ENCODE results near the gene CELSR1.
A peak's percentile ranks its signal among the peaks of the same experiment; 100 is the strongest.

Gene CELSR1

DNA sequence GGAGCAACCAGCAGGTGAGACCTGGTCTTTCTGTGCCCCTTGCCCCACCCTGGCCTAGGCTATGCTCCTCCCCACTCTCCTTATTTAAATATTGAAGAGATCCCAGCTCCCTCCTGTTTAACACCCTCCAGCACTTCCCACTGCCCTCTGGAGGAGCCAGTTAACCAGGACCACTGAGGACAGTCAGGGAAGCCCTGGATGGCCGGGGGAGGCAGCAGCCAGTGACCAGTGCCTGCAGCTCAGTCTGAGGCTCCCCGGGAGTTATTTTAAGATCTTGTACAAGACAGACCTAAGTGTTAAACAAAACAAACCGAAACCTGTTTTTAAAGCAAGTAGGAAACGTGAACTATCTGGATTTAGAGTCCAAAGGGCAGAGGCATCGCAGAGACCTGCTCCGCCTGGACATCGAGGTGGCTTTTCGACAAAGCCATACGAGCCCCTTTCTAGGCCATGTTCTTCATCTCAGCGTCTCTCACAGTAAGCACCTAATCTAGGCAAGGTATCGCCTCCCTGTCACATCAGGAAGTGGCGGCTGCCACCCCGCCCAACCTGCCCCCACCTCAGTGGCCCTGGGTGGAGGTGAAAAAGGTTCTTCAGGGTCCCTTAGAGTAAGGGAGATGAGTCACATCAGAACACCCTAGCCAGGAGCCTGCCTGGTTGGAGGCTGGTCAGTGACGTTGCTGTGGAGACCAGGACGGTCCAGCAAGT lies 166.7 kb downstream of the CELSR1 start:
- in situ Hi-C loops (cut with MboI; ENCODE audit: low sequenced_read_pairs, unreplicated experiment) = no loop called here
- no peak for DNase-seq (ENCODE audit: low spot score)
- TF ChIP-seq CTCF (IDR thresholded peaks at IDR 0.05; ENCODE audit: borderline replicate concordance, control extremely low read depth, extremely low read depth, insufficient read depth, missing control alignments) = no peak

DNA sequence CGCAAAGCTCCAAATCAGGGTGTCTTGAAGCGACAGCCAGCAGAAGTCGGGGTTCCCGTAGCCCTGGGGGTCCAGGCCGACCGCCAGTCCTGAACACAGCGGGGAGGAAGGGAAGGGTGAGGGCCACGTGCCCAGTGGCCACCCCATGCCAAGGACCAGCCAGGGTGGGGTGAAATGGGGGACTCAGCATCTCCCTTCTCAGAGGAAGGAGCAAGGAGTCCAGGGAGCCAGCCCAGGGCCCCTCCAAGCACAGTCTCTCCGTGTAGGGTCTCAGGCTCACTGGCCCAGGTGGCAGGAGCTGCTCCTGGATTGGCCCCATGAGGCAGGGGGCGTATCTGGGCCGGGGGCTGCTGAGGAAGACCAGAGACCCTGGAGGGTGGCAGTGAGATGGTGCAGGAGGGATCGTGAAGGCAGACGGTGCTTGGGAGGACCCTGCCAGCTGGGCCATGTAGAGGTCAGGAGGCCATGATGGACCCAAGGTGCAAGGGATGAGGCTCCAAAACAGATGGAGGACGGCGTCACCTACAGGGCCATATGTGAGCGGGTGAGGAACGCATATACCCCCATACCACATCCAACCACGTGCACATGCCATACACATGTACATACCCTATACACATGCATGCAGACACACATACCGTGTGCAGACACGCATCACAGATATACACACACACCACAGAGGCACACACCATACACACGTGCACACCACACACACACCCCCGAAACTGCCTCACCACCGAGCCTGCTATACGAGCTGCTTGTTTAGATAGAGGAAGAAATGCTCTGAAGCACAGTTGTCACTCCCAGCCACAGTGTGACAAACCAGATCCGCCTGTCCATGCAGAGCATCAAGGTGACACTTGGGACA lies 167.5 kb downstream of the CELSR1 start:
- no peak for TF ChIP-seq CTCF (IDR thresholded peaks at IDR 0.05; ENCODE audit: borderline replicate concordance, control extremely low read depth, extremely low read depth, insufficient read depth, missing control alignments)
- in situ Hi-C loops (cut with MboI; ENCODE audit: low sequenced_read_pairs, unreplicated experiment) = no loop called here
- no peak for DNase-seq (ENCODE audit: low spot score)

DNA sequence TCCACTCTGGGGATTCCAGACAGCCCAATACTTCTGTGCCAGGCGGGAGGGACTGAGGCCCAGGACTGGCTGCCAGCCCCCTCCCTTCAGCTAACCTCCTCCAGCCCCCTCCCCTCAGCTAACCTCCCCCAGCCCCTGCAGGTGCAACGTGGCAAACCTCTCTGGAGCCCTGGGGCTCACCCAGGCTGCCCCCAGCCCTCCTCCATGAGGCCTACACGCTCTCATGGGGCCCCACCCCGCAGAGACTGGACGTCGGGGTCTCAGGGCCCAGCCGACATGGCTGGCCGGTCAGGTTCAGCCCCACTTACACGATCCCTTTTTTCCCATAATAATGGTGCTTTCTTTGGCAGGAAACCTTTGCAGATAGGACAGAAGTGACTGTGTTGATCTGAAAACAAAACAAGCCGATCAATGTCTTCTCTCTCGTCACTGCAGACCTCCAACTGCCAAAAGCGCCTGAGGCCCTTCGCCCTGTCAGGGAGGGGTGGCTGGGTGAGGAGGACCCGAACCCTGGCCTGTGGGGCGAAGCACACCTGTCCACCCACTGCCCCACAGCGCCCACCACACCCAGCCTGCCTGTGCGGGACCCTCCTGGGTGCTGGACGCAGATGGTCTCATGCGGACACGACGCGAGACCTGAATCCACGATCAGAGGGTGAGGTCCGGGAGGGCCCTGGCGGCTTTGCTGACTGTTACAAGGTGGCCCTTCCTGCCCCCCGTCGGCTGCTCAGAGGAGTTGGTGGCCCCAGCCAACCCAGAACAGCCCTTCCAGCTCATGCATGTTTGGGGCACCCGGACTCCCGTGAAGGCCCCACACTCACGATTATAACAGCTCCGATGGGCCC lies 168.3 kb downstream of the CELSR1 start:
- TF ChIP-seq CTCF (IDR thresholded peaks at IDR 0.05; ENCODE audit: borderline replicate concordance, control extremely low read depth, extremely low read depth, insufficient read depth, missing control alignments) = no peak
- no peak for DNase-seq (ENCODE audit: low spot score)
- in situ Hi-C loops (cut with MboI; ENCODE audit: low sequenced_read_pairs, unreplicated experiment) = no loop called here

DNA sequence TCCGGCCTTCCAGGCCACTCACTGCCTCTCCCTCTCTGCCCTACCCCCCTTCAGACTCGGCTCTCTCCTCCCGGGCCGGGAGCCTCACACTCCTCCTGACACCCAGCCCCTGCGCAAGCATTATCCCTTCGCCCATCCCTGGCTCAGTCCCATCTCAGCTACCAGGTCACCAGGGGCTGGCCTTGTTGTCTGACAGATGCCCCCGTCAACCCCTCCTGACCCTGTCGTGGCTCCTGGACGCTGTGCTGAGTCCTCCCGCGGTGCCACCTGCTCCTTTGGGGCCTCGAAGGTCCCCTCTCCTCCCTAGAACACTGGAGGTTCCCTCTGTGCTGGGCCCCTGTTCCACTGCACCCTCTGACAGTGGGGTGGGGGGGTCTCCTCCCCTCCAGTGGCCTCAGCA lies 169.0 kb downstream of the CELSR1 start:
- DNase-seq (ENCODE audit: low spot score) = no peak
- TF ChIP-seq CTCF (IDR thresholded peaks at IDR 0.05; ENCODE audit: borderline replicate concordance, control extremely low read depth, extremely low read depth, insufficient read depth, missing control alignments) = no peak
- in situ Hi-C loops (cut with MboI; ENCODE audit: low sequenced_read_pairs, unreplicated experiment) = no loop called here

DNA sequence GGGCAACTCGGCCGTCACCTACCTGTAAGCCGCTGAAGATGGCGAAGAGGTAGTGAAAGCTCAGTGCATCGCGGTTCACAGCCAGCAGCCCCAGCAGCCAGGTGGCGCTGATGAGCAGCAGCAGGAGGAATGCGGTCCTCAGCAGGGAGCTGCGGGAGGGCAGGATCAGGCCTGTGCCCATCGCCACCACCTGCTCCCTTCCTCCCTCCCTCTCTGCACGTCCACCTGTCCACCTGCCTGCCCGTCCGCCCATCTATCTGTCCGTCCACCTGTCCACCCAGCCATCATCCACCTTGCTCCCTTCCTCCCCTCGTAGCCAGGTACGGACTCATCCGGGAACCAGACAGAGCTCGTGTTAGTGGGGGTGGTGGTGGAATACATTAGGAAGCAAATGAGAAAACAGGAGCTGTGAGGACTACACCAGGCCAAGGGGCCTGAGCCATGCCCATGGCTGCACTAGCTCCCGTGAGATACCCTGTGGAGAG lies 169.7 kb downstream of the CELSR1 start:
- in situ Hi-C loops (cut with MboI; ENCODE audit: low sequenced_read_pairs, unreplicated experiment) = no loop called here
- DNase-seq (ENCODE audit: low spot score) = peak; percentile 93
- peak; percentile 98 for TF ChIP-seq CTCF (IDR thresholded peaks at IDR 0.05; ENCODE audit: borderline replicate concordance, control extremely low read depth, extremely low read depth, insufficient read depth, missing control alignments)
